HG03565 (cell line): Measurements from ENCODE around the gene CHD9.
"Not testable (repeated sequence)": the region's sequence is repeated elsewhere in the genome, so short reads cannot be mapped to it uniquely, and the experiment has no call there.

Experiments
- ATAC-seq: cut with Tn5 transposase; IDR thresholded peaks from one replicate; pipeline ENCODE4 v1.9.1; 2021; ENCODE audit warnings: mild to moderate bottlenecking, moderate library complexity; ENCODE audit not compliant: unreplicated experiment

Gene CHD9

GRCh38 chr16:53257001-53257400 is 202.2 kb downstream of the CHD9 start:
- no peak for ATAC-seq

DNA sequence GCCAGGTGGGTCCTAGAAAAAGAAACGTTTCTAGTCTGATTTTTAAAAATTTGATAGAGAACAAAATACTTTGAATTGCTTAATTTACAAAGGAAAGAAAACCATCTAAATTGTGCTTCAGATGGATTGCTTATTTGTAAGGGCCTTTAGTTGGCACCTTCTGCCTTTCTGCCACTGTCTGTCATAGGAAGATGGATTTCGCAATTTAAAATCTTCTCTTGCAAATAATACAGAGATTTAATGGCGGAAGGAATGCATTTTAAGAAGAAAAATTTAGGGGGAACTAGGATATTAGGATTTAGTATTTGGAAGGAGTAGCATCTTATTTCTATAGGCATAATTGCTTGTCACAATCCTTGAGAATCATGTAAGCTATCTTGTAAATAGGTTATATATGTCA is 204.0 kb downstream of the CHD9 start:
- no peak for ATAC-seq

DNA sequence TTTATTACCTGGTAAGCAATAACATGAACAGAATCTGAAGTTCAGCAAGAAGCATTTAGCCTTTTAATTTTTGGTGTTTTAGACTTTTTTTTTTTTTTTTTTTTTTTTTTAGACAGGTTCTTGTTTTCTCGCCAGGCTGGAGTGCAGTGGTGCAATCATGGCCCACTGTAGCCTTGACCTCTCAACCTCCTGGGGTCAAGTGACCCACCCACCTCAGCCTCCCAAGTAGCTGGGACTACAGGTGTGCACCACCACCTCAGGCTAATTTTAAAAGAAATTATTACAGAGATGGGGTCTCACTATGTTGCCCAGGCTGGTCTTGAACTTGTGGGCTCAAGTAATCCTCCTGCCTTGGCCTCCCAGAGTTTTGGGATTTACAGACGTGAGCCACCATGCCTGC is 206.5 kb downstream of the CHD9 start:
- ATAC-seq = no peak

GRCh38 chr16:53262645-53263044 is 207.9 kb downstream of the CHD9 start:
- no peak for ATAC-seq

GRCh38 chr16:53266156-53266555 is 211.4 kb downstream of the CHD9 start:
- no peak for ATAC-seq

- not testable (repeated sequence) for ATAC-seq
Measured at GRCh38 chr16:53278498-53278897, 223.7 kb downstream of the CHD9 start.

DNA sequence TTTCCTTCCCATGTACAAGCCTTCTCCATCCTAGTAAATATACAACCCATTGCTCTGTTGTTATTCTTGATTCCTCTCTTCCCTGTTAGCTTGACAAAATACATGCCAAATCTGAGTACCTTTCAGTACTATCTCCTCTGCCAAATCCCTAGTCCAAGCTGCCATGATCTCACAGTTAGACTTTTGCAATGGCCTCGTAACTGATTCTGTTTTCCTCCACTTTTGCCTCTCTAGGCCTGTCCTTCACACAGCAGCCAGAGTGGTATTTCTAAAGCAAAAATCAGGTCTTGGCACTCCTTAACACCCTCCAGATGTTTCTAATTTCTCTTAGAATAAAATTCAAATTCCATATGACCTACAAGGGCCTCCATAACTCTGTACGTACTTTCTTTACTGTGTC is 226.5 kb downstream of the CHD9 start:
- ATAC-seq = no peak

- no peak for ATAC-seq
Measured at GRCh38 chr16:53281859-53282258, 227.1 kb downstream of the CHD9 start.

DNA sequence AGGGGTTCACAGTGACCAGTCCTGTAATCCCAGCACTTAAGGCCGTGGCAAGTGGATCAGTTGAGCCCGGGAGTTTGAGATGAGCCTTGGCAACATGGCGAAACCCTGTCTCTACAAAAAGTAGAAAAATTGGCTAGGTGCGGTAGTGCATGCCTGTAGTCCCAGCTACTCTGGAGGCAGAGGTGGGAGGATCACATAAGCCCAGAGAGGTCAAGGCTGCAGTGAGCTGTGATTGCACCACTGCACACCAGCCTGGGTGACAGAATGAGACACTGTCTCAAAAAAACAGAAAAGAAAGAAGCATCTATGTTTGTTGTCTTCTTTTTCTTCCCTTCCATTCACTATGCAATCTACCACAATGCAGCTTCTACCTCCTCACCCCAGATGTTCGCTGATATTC is 227.5 kb downstream of the CHD9 start:
- no peak for ATAC-seq

DNA sequence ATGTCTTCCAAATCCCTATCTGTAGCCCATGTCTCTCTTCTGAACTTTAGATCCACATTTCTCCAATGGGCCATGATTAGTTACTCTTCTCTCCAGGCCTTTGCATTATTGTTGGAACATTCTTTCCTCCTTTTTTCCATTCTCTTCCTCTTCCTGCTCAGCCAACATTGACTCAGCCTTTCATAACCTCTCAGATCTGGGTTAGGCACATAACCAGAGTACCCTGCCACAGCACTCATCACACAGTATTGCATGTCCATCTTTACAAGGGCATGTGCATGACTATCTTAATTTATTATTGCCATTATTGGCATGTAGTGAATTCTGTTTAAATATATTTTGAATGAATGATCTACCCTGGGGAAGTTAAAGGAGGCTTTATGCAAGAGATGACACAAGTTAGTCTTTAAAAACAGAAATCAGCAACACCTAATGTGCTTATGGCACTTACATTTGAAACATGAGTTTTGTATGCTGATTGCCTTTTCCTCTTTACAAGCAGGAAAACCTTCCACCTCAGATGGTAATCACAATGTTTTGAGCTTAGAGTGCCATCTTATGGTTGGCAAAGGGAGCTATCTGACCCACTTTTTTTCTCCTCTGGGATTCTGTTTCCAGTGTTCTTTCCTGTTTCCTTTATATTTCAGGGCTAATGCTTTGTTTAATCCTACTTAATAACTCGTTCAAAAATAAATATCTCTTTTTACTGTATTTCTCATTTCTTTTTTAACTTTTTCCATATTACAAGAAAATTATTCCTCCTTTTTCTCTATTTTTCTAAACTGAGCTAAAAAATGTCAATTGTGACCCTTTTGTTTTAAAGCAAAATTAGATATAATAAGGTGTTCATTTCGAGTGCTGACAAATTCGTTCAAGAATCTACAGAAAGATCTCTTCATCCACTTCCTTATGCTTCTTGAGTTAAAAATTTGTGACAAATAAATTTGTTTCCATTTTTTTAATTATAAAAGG is 228.5 kb downstream of the CHD9 start:
- ATAC-seq = no peak

GRCh38 chr16:53285236-53285635 is 230.4 kb downstream of the CHD9 start:
- ATAC-seq = no peak

DNA sequence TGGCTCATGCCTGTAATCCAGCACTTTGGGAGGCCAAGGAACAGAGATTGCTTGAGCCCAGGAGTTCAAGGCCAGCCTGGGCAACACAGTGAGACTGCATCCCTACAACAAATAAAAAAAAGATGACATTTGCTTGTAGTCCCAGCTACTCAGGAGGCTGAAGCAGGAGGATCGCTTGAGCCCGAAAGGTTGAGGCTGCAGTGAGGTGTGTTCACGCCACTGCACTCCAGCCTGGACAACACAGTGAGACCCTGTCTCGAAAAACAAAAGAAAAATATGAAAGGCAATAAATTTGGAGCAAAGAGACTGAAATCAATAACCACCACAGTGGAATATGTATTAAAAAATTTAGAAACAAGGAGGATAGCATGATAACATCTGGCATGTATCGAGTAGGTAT is 235.7 kb downstream of the CHD9 start:
- no peak for ATAC-seq

DNA sequence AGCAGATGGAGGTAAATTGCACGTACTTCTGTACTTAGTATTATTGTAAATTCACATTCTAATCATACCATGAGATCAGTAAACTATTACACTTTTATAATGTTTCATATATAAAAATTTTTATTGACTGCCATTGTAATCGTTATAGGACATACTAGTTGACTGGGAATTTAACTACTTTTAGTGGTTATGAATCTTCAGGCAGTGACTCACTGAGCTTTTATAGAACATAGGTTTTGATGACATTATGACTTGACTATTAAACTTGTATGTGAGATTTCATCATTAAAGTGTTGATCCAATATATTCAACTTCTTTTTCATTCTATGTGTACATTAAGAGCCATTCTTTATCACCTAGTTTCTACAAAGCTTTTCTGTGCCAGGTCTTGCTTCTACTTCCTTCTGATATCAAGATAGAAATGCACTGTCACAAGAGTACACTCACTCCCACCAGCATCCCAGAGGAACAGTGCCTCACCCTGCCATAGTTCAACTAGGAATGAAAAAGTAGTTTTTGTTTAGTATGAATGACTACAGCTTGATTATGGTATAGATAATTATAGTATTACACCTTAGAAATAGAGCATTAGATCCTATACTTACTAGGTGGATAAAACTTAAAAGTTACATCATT is 237.1 kb downstream of the CHD9 start:
- ATAC-seq = no peak

DNA sequence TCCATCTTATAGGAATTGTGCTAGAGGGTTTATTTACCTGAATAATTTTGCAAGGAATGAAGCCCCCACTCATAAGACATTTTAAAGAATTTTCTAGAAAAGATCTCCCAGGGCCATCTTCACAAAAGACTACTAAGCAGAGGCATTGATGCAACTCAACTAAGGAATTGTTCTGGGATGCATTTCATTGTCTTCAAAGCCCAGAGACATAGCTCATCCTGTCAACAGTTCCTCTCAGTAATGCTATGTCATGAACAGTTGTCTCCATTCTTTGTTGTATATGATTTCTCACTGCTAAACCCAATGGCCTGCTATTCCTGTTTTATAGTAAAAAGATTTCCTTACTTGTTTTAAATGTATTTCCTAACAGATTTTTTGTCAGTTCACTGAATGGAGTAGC is 242.7 kb downstream of the CHD9 start:
- ATAC-seq = no peak

- ATAC-seq = no peak
Measured at GRCh38 chr16:53304334-53304733, 249.5 kb downstream of the CHD9 start.

DNA sequence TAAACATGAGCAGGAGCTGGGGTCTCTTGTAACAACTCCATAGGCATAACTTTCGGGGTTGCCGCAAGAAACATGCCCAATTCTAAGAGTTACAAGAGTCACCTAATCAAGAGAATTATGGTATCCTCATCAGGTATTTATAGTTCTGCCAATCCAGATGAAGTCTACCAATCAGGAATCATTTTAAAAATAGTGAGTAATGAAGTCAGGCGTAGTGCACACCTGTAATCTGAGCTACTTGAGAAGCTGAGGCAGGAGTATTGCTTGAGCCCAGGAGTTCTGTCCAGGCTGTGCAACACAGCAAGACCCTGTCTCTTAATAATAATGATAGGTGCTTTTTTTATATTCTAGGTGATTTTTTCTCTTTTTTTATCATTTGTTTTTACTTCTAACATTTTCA is 251.0 kb downstream of the CHD9 start:
- ATAC-seq = no peak

- no peak for ATAC-seq
Measured at GRCh38 chr16:53309457-53309856, 254.7 kb downstream of the CHD9 start.

DNA sequence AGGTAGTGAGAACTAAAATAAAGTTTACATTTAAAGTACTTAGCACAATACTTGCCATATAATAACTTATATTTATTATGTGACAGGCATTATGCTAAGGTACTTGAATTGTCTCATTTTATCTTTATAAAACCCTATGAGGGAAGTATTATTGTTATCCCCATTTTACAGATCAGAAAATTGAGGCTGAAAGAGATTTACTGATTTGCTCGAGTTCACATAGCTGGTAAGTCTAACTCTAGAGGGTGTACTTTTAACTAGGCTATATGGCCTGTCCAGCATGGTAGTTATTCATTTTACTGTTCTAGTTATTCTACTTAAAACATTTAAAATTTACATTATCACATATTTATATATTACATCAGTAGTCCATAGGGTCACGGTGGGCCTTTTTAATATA is 266.2 kb downstream of the CHD9 start:
- ATAC-seq = no peak

DNA sequence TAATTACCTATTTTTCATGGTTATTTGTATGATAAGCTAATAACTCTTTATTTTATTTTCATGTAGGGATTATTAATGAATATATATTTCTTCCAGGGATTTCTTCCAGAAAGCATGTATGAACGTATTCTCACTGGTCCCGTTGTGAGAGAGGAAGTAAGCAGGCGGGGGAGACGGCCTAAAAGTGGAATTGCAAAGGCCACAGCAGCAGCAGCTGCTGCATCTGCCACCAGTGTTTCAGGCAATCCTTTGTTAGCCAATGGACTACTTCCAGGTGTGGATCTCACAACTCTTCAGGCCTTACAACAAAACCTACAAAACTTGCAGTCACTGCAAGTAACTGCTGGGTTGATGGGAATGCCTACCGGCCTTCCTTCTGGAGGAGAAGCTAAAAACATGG is 269.1 kb downstream of the CHD9 start:
- no peak for ATAC-seq

DNA sequence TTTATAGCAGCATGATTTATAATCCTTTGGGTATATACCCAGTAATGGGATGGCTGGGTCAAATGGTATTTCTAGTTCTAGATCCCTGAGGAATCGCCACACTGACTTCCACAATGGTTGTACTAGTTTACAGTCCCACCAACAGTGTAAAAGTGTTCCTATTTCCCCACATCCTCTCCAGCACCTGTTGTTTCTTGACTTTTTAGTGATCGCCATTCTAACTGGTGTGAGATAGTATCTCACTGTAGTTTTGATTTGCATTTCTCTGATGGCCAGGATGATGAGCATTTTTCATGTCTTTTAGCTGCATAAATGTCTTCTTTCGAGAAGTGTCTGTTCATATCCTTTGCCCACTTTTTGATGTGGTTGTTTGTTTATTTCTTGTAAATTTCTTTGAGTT is 276.2 kb downstream of the CHD9 start:
- not testable (repeated sequence) for ATAC-seq

GRCh38 chr16:53334581-53334980 is 279.8 kb downstream of the CHD9 start:
- no peak for ATAC-seq

DNA sequence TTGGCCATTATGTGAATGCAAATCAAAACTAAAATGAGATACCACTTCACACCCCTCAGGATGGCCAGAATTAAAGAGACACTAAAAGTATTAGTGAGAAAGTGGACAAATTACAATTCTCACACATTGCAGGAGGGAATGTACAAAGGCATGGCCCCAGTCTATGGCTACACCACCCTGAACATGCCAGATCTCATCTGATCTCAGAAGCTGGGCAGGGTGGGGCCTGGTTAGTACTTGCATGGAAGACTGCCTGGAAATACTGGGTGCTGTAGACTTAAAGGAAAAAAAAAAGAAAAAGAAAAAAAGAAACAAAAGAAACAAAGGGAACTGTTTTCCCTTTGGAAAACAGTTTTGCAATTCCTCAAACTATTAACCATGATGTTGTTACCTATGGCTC is 282.5 kb downstream of the CHD9 start:
- no peak for ATAC-seq
